GM18519 (cell line): ENCODE measurements around the gene FNDC7.

ENCODE experiments used
- ATAC-seq: cut with Tn5 transposase; IDR thresholded peaks from one replicate; pipeline ENCODE4 v1.9.1; 2021; ENCODE audit warnings: mild to moderate bottlenecking, moderate library complexity; ENCODE audit not compliant: unreplicated experiment, low FRiP score

The FNDC7 gene

GRCh38 chr1:108791790-108792189 is 79.1 kb downstream of the FNDC7 start:
- ATAC-seq, result no peak
